ENCODE data around the gene GPC2.
"Not testable (repeated sequence)": the region's sequence is repeated elsewhere in the genome, so short reads cannot be mapped to it uniquely, and the experiment has no call there.

Gene GPC2

DNA sequence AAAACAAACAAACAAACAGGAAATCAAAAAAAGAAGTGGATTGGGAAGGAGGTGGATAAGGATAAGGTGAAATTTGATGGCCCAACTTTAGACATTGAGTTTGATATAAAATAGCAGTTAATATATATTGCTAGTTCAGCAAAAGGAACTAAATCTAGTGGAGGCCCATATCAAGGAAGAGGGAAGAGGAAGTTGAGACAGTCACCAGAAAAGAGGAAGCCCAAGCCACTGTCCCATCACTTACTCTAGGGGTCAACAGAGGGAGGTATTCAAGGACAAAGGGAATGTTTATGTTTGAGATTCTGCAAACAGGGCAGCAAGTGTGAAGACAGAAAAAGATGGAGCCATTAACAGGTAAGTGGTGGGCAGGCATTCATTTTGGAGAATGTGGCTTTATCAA is 24.8 kb downstream of the GPC2 start:
- DNase-seq (ENCODE audit: low read depth): no peak

DNA sequence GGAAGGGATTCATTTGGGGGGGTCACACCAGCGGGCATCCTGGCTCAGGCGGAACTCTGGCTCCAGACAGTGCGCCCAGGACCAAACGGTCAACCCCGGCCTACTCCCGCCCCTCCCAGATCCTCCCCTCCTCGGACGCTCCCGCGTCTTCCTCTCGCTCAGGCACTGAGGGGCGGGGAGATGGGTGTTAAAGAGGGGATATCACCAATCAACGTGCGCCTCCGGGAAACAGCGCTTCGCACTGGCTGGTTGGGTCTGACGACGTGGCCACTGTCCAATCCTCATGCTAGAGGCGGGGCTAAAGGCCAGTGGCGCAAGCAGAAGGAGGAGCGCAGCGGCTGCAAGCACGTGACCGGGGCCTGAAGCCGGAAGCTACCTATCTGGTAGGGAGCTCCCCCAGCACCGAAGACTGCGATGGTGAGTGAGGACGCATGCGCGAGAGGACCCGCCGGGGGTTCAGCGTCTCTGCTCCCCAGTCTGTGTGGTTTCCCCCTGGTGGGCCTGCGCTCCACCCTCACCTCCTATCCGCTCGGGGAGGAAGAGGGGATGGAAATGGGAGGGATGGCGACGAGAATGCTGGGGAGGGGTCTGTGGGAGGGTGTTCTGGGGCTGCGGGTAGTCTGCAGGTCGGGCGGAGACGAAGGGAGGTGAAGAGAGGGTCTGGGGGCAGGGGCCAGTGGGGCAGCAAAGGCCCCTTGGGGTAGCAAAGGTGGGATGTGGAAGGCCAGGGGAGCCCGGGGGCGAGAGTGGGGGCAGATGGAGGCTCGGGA is 28.4 kb downstream of the GPC2 start, which contains the start of gene LAMTOR4:
Gene LAMTOR4, plus strand, starts transcription at position 360 of the 770 bp plus-strand sequence. Its CDS starts 55 bp downstream, at position 415.
- peak; percentile 97 for DNase-seq (ENCODE audit: low read depth)

DNA sequence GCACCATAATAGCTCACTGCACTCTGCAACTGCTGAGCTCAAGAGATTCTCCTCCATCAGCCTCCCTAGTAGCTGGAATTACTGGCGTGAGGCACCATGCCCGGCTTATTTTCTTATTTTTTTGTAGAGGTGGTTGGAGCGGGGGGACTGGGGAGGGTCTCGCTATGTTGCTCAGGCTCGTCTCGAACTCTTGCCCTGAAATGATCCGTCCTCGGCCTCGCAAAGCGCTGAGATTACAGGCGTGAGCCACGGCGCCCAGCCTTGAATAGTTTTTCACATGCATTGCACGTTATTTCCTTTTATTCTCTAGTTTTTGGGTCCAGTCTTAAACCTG is 29.0 kb downstream of the GPC2 start:
- DNase-seq (ENCODE audit: low read depth): no peak

DNA sequence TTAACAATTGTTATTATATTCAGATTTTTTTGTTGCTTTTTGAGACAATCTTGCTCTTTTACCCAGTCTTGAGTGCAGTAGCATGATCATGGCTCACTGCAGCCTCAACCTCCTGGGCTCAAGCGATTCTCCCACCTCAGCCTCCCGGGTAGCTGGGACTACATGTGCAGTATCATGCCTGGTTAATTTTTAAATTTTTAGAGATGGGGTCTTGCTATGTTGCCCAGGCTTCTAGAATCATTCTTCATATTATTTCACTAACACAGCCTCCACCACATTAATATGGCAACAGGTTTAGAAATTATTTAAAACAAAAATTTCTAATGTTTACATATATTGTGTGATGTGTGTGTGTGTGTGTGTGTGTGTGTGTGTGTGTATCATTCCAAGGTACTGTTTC is 29.9 kb downstream of the GPC2 start:
- no peak for DNase-seq (ENCODE audit: low read depth)

DNA sequence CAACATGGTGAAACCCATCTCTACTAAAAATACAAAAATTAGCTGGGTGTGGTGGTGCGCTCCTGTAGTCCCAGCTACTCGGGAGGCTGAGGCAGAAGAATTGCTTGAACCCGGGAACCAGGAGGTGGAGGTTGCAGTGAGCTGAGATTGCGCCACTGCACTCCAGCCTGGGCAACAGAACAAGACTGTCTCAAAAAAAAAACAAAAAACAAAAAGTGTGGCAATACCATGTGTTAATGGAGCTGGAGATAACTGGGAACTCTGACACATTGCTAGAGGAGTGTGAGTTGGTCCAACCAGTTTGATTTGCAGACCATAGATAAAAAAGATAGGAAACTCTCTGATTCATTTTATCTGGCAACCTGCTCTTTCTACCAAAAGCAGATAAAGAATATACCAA is 30.8 kb downstream of the GPC2 start:
- not testable (repeated sequence) for DNase-seq (ENCODE audit: low read depth)

DNA sequence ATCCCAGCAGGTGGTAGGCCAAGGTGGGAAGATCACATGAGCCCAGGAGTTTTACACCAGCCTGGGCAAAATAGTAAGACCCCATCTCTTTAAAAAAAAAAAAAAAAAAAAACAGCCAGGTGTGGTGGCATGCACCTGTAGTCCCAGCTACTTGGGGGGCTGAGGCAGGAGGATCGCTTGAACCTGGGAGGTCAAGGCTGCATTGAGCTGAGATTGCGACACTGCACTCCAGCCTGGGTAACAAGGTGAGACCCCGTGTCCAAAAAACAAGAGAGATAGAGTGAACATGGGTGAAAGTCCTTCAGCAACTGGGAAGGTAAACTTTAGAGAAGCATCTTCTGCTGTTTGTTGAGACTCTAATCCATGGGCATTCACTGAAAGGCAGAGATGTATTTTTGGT is 34.7 kb downstream of the GPC2 start:
- no peak for DNase-seq (ENCODE audit: low read depth)

DNA sequence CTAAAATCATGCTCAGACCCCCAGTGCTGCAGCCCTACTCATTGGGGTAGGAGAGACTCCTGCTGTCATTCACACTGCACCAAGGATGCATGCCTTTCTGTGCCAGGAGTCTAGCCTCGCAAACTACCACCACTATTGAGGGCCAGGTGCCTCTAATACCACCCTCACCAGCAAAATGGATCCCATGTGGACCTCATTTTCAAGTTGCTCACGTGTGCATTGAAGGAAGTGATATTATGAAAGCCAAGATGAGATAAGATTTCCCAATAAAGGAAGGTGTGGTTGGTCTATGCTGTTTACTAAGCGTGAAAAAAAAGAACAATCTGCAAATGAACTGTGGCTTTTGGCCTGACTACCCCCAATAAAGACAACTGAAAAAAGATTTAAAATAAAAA is 35.6 kb downstream of the GPC2 start:
- no peak for DNase-seq (ENCODE audit: low read depth)

DNA sequence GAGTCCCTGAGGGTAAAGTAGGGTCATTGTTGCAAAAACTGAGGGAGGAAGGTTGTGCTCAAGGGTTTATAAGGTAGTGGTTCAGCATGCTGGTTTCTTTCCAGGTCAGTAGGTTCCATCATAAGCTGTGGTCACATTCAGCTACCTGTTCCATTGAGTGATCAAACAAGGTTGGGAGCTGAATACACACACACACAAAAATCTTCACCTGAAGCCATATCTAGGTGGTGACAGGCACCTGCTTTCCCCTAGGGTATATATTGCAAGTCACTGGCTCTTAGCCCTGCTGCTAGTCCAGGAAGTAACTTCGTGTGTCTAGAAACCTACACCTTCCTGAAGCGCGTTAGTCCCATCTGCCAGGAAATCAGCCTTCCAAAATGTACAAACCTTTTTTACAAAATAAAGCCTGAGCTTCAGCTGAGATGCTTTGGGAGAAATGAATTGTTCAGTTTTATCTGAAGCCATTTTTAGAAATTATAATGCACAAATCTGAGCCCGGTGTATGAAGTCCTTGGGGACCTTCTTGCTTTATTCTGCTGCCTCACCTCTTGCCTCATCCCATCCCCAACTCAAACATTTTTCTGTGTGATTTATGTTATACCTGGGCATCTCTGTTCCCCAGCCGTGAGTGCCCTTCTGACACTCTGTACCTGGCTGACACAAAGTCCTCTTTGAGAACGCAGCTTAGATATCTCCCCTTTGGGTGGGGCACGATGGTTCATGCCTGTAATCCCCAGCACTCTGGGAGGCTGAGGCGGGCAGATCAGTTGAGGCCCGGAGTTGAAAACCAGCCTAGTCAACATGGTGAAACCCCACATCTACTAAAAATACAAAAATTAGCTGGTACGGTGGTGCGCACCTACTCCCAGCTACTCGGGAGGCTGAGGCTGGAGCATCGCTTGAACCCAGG is 39.1 kb downstream of the GPC2 start:
- no peak for DNase-seq (ENCODE audit: low read depth)

DNA sequence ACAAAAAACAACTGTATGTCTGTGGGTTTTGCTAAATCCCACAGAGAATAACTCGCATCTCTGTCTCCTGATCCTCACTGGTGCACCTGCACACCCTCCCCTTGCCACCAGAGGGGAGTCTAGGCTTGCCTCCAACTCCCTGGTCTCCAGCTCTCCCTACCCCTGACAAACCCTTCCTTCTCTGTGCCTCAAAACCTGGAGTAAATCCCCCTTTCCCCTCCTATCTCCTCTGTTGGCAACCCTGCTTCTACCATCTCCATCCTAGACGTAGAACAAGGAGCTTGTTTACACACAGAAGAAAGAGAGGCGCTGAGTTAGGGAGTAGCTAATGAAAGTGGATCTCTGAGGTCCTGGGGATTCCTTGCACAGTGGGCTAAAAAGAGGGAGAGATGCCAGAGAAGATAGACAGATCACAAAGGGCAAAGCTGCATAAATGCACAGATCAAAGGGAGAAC is 44.5 kb downstream of the GPC2 start:
- peak; percentile 39 for DNase-seq (ENCODE audit: low read depth)

DNA sequence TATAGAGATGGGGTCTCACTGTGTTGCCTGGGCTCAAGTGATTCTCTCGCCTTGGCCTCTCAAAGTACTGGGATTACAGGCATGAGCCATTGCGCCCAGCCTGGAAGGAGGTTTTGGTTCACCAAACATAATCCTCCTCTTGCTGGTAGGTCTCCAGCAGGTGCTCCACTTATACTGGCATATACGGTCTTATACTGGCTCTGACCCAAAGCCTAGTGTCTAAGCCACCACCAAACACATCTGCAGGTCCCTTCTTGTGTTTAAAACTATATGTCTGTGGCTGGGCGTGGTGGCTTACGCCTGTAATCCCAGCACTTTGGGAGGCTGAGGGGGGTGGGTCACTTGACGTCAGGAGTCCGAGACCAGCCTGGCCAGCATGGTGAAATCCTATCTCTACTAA is 45.1 kb downstream of the GPC2 start:
- DNase-seq (ENCODE audit: low read depth): no peak

DNA sequence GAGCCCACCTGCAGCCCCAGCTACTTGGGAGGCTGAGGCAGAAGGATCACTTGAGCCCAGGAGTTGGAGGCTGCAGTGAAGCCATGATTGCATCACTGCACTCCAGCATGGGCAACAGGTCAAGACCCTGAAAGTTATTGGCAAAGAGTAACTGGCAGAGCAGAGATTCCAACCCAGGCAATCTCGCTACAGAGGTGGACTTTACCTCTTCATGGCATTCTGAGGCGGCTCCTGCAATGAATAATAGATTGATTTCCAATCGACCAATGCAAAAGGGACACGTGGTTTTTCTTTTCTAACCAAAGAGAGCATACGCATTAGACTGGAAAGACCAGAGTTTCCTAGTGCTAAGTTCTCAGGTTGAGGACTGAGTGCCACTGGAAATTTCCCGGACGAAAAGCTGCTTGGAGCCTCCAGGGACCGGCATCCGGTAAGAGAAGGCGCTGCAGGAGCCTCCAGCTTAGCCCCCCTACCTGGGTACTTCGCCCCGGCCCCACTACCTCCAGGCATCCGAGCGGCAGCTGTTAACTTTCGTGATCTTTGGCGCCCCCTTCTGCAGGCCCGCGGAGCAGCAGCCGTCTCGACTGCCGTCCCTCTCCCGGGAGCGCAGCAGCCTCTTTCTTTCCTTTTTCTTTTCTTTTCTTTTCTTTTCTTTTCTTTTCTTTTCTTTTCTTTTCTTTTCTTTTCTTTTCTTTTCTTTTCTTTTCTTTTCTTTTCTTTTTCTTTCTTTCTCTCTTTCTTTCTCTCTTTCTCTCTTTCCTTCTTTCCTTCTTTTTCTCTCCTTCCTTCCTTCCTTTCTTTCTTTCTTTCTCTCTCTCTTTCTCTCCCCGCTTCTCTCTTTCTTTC is 46.4 kb downstream of the GPC2 start:
- peak; percentile 72 for DNase-seq (ENCODE audit: low read depth)

DNA sequence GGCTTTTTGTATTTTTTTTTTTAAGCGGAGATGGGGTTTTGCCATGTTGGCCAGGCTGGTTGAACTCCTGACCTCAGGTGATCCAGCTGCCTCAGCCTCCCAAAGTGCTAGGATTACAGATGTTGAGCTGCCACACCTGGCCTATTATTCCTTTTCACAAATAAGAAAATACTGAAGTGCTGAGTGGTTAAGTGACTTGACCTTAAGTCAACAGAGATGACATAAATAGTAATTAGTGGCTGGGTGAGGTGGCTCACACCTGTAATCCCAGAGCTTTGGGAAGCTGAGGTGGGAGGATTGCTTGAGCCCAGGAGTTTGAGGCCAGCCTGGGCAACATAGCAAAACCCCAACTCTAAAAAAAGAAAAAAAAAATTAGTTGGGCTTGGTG is 47.0 kb downstream of the GPC2 start:
- DNase-seq (ENCODE audit: low read depth): not testable (repeated sequence)

DNA sequence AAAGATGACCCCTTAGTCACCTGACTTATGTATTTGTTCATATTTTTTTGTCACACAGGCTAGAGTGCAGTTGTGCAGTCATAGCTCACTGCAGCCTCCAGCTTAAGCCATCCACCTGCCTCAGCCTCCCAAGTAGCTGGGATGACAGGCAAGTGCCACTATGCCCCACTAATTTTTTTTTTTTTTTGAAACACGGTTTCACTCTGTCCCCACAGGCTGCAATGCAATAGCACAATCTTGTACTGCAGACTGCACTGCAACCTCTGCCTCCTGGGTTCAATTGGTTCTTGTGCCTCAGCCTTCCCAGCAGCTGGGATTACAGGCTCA is 48.6 kb downstream of the GPC2 start:
- no peak for DNase-seq (ENCODE audit: low read depth)

DNA sequence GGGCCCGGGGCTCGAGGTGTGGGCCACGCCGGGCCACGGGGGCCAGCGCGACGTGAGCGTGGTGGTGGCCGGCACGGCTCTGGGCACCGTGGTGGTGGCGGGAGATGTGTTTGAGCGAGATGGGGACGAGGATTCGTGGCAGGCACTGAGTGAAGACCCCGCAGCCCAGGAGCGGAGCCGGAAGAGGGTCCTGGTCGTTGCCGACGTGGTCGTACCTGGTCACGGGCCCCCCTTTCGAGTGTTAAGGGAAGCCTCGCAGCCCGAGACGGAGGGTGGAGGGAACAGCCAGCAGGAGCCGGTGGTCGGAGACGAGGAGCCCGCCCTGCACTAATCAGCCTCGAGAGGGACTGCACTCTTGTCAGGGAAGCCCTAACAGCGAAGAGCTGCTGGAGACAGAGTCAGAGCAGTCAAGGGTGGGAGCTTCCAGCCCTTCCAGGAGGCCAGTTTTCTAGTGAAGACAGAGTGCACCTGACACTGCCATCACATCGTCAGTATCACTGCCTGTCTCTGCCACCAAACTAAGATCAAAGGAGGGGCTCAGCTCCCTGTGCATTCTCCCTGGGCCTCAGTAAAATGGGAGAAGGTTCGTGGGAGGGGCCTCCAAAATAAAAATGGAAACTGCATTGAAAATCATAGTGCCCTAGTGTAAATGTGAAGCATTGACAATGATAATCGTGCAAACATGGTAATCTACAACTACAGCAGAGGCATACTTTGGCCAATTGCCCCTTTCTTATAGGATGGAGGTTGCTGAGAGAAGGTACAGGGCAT is 49.1 kb downstream of the GPC2 start:
- DNase-seq (ENCODE audit: low read depth): no peak

DNA sequence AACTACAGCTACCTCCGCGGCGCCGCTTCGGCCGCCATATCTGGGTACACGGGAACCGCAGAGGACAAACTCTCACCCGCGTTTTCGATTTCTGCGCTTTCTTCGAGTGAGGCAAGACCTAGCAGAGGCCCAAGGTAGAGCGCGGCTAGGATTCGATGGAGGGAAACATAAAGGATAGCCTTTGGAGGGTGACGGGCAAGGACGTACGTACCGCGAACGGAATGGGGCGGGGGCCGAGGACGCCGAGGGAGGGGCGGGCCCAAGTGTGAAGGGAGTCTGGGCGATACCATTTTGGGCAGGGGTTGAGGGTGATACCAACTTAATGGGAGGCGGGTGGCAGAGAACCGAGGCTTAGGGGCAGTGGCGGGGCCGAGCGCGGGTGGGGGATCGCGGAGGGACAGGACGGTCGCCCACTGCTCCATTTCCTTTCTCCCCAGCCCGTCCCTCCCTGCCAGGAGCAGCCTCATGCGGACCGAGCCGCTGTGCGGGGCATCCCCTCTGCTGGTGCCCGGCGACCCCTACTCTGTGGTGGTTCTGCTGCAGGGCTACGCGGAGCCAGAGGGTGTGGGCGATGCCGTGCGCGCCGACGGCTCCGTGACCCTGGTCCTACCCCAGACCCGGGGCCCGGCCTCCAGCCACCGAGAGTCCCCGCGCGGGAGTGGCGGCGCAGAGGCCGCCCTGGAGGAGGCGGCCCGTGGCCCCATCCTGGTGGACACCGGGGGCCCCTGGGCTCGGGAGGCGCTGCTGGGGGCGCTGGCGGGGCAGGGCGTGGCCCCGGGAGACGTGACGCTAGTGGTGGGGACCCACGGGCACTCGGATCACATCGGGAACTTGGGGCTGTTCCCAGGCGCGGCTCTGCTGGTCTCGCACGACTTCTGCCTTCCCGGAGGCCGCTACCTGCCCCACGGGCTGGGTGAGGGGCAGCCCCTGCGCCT is 50.0 kb downstream of the GPC2 start, which contains the start of gene MBLAC1:
Gene MBLAC1, plus strand, starts transcription at position 37 of the 935 bp plus-strand sequence. Its CDS starts 429 bp downstream, at position 466.
- DNase-seq (ENCODE audit: low read depth): peak; percentile 84

DNA sequence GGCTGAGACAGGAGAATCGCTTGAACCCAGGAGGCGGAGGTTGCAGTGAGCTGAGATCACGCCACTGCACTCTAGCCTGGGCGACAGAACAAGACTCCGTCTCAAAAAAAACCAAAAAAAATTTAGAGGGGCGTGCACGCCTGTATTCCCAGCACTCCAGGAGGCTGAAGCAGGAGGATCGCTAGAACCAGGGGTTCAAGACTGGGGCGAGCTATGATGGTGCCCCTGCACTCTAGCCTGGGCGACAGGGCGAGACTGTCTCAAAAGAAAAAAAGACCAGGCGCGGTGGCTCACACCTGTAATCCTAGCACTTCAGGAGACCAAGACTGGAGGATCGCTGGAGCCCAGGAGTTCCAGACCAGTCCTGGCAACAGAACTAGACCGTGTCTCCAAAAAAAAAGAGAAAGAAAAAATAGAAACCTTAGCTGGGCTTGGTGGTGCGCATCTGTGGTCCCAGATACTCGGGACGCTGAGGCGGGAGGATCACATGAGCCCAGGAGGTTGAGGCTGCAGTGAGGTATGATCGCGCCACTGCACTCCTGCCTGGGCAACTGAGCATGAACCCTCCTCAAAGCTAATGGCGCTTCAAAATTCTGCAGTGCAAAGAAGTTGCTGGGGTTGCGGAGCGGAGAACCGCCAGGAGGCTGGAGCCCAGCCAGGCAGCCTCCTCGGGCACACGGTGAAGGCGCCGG is 50.8 kb downstream of the GPC2 start:
- DNase-seq (ENCODE audit: low read depth): no peak

DNA sequence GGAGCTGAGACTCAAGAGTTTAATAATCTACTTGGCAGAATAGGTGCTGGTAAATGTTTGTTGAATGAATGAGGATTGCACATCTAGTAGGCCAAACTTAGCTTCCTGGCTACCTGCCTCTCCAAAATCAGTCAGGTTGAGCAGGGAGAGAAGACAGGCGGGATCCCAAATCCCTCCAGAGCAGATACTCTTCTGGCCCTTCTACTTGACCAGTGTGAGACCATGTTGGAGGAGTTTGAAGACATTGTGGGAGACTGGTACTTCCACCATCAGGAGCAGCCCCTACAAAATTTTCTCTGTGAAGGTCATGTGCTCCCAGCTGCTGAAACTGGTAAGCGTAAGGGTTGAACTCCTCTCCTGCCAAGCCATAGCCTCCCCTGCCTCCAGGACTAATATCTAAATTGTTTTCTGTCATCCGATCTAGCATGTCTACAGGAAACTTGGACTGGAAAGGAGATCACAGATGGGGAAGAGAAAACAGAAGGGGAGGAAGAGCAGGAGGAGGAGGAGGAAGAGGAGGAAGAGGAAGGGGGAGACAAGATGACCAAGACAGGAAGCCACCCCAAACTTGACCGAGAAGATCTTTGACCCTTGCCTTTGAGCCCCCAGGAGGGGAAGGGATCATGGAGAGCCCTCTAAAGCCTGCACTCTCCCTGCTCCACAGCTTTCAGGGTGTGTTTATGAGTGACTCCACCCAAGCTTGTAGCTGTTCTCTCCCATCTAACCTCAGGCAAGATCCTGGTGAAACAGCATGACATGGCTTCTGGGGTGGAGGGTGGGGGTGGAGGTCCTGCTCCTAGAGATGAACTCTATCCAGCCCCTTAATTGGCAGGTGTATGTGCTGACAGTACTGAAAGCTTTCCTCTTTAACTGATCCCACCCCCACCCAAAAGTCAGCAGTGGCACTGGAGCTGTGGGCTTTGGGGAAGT is 52.6 kb downstream of the GPC2 start:
- DNase-seq (ENCODE audit: low read depth): no peak

DNA sequence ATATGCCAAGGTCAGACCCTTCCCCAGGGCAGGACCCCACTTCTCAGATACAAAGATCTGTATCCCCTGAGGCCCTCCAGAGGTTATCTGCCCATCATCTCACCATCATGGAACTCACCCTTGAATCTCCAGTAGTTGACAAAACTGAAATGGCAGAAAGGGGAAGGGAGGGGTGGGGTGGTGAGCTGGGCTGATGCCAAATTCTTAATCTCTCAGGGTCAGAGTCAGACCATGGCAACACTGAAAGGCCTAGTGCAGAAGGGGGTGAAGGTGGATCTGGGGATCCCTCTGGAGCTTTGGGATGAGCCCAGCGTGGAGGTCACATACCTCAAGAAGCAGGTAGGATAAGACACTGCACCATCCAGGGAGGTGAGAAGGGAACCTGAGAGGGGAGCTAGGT is 54.6 kb downstream of the GPC2 start:
- DNase-seq (ENCODE audit: low read depth): no peak

DNA sequence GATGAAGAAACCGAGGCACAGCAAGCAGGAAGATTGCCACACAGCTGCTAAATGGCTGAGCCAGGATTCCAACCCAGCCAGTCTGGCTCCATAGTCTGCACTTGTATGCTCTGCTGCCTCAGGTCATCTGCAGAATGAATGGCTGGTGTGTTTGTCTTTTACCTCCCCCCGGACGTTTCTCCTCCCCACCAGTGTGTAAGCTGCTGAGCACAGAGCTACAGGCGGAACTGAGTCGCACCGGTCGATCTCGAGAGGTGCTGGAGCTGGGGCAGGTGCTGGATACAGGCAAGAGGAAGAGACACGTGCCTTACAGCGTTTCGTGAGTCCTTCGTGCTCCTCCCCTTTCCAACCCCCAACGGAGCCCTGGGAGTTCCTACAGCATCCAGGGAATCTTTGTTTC is 55.1 kb downstream of the GPC2 start:
- DNase-seq (ENCODE audit: low read depth): no peak

All from activated T-helper 1 cell treated with Interleukin-2 at 50 U/mL for 16 hours (primary cell).